ENCODE results near the gene LHFPL3.
"Not testable (repeated sequence)": the region's sequence is repeated elsewhere in the genome, so short reads cannot be mapped to it uniquely, and the experiment has no call there.

Gene LHFPL3

DNA sequence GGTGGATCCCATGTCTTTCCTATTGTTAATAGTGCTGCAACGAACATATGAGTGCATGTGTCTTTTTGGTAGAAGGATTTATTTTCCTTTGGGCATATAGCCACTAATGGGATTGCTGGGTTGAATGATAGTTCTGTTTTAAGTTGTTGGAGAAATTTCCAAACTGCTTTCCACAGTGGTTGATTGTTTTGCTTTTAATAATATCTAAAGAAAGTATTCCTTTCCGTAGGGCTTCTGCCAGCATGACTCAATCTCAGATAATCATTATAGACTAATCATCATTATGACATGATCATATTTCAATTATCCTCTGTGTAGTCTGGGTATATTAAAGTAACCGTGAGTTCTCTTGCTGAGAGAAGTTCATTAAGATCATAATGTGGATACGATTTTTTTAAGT lies 575.4 kb downstream of the LHFPL3 start:
- no peak for DNase-seq

- DNase-seq = no peak
Measured at GRCh38 chr7:104906032-104906431, 577.6 kb downstream of the LHFPL3 start.

GRCh38 chr7:104906556-104906955 lies 578.2 kb downstream of the LHFPL3 start:
- DNase-seq = peak; percentile 30

- DNase-seq = no peak
Measured at GRCh38 chr7:104908636-104909035, 580.2 kb downstream of the LHFPL3 start.

DNA sequence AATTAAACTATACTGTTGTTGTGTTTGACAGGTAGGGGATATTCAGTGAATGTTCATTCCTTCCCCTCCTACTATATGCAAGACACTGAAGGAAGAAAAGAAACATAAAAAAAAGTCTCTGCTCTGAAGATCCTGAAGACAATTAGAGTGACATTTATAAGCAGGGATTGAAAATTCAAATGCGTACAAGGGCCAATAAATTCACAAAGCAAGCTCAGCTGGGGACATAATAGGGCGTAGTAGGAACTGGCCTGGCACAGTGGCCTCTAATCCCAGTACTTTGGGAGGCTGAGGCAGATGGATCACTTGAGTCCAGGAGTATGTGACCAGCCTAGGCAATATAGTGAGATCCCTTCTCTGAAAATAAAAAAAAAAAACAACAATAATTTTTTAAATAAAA lies 580.7 kb downstream of the LHFPL3 start:
- no peak for DNase-seq

- DNase-seq = no peak
Measured at GRCh38 chr7:104914421-104914820, 586.0 kb downstream of the LHFPL3 start.

- no peak for DNase-seq
Measured at GRCh38 chr7:104921596-104921995, 593.2 kb downstream of the LHFPL3 start.

GRCh38 chr7:104922182-104923009 lies 594.0 kb downstream of the LHFPL3 start:
- DNase-seq = no peak

DNA sequence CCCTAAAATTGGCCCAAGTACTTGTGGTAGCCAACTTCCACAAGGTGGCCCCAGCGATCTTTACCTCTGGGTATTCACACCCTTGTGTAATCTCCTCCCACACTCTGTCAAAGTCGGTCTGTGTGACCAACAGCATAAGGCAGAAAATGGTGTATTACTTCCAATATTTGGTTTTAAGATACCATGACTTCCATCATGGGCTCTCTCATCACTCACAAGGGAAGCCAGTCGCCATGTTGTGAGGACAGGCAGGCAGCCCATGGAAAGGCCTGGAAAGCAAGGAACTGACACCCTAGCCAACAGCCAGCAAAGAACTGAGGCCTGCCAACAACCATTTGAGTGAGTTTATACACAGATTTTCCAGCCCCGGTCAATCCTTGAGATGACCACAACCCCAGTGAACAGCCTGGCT lies 594.6 kb downstream of the LHFPL3 start:
- DNase-seq = peak; percentile 94

DNA sequence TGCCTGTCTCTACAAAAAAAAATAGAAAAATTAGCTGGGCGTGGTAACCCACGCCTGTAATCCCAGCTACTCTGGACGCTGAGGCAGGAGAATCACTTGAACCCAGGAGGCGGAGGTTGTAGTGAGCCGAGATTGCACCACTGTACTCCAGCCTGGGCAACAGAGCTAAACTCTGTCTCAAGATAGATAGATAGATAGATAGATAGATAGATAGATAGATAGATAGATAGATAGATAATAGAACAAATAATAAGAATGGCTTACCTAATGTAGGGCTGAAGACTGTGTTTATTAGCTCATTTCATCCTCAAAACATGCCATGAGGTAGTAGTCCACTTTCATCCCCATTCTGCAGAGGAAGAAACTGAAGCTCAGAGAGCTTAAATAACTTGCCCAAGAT lies 597.8 kb downstream of the LHFPL3 start:
- DNase-seq = not testable (repeated sequence)

DNA sequence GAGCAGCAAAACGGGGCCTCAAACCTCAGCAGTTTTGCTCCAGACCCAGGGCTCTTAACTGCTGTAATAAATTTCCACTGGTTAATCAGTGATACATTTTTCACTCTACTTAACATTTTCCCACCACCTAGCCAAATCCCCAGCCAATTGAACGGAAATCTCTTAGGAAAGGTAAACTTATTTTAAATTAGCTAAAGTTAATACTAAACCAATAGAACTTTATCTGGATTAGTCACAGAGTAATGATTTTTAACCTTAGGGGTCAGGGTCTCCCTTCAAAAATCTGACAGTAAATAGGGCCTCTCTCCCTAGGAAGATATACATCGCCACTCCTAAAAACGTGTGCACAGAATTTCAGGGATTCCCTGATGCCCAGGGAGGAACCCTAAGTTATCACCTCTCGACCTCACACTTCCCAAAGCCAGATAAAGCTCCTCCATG lies 598.2 kb downstream of the LHFPL3 start:
- no peak for DNase-seq

GRCh38 chr7:104927055-104927454 lies 598.7 kb downstream of the LHFPL3 start:
- no peak for DNase-seq

- no peak for DNase-seq
Measured at GRCh38 chr7:104928721-104929400, 600.5 kb downstream of the LHFPL3 start.

- DNase-seq = no peak
Measured at GRCh38 chr7:104929921-104930320, 601.5 kb downstream of the LHFPL3 start.

- no peak for DNase-seq
Measured at GRCh38 chr7:104931181-104931781, 602.9 kb downstream of the LHFPL3 start.

DNA sequence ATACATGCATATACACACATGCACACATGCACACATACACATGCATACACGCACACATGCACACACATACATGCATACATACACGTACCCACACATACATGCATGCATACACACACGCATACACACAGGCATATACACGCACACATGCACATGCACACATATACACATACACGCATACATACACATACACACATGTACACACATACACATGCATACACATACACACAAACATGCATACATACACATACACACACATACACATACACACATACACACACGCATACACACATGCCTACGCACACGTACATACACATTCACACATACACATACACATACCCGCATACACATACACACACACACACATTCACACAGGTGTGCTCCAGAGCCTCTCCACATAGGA lies 604.6 kb downstream of the LHFPL3 start:
- no peak for DNase-seq

DNA sequence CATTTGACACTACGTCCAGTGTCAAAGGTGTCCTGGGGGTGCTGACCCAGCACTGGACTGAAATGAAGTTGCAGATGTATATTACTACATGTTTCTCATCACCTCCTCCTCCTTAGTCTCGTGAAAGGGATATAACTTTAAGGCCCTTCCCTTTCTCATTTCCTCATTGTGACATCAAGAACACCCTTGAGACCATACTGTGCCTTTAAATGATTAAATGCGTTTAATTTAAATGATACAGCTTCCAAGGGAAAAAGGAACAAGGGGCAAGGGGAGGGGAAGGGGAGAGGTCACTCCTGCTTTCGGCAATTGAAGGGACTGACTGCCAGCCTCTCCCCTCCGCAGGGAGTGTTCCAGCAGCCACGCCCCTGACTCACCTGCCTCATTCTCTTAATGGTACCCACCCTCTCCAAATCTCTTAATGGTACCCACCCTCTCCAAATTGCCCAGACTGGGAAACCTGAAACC lies 605.2 kb downstream of the LHFPL3 start:
- DNase-seq = peak; percentile 72

DNA sequence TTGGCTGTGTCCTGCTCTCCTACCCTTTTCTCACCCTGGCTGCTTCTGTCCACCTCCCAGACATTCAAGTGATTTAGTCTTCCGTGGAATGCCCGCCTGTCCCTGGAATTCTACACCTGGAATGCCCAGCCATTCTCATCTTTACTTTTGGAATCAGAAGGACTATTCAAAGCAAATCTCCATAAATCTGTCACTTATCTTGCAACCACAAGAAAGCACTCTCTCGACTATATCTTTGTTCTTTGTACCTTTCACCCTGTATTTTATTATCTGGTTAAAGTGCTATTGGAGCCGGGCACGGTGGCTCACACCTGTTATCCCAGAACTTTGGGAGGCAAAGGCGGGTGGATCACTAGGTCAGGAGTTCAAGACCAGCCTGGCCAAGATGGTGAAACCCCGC lies 606.3 kb downstream of the LHFPL3 start:
- no peak for DNase-seq

DNA sequence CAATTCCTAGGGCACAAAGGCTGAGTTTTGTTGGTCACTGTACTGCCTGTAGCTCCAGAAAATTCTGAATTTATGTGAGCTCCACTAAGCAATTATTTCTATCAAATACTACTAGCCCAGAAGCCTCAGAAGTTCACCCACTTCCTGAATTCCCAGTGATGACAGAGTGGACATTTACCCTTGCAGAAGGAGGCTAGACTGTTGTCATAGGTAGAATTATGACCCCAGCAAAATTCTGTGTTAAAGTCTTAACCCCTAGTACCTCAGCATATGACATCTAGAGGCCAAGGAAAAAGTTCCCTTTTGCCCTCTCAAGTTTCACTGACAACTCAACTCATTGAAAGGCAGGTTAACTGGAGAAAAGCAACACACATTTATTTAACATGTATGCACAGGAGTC lies 606.9 kb downstream of the LHFPL3 start:
- peak; percentile 33 for DNase-seq

GRCh38 chr7:104936546-104936945 lies 608.1 kb downstream of the LHFPL3 start:
- no peak for DNase-seq

DNA sequence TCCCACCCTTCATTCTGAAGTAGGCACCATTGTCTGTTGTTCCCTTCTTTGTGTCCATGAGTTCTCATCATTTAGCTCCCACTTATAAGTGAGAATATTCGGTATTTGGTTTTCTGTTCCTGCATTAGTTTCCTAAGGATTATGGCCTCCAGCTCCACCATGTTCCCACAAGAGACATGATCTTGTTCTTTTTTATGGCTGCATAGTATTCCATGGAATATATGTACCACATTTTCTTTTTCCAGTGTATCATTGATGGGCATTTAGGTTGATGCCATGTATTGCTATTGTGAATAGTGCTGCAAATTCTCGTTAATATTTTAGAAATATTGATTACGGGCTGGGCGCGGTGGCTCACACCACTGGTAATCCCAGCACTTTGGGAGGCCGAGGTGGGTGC lies 609.1 kb downstream of the LHFPL3 start:
- not testable (repeated sequence) for DNase-seq

DNA sequence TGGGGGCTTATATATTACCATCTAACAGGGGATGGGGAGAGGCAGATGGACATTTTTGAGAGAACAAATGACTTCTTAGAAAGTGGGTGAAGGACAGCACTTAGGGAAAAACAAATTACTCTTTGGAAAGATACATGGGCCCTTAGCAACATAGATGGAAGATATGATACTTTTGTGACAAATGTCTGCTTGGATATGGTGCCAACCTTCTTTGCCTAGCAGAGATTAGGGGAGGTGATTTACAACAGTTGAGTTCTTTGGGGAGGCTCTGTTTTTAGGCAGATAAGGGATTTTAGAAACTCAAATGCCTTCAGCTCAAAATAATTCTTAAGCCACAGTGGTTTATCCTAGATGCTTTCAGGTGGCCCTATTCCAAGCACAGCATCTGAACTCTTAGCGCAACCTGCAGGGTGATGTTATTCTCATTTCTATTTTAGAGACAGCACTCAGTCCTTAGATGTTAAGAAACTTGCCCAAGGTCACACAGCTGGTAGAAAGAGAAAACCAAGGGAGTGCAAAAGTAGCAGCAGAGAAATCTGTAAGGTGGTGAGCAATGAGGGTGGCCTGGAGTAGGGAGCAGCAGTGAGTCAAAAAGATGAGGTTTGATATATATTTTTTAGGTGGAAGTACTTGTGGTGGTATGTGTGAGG lies 610.5 kb downstream of the LHFPL3 start:
- DNase-seq = no peak

DNA sequence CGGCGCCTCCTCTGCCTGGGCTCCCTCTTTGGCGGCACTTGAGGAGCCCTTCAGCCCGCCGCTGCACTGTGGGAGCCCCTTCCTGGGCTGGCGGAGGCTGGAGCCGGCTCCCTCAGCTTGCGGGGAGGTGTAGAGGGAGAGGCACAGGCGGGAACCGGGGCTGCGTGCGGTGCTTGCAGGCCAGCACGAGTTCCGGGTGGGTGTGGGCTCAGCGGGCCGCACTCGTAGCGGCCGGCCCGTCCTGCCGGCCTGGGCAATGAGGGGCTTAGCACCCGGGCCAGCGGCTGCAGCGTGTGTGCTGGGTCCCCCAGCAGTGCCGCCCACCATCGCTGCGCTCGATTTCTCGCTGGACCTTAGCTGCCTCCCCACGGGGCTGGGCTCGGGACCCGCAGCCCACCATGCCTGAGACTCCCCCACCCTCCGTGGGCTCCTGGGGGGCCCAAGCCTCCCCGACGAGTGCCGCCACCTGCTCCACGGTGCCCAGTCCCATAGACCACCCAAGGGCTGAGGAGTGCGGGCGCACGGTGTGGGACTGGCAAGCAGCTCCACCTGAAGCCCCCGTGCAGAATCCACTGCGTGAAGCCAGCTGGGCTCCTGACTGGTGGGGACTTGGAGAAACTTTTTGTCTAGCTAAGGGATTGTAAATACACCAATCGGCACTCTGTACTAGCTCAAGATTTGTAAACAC lies 611.8 kb downstream of the LHFPL3 start:
- DNase-seq = no peak
